Measurements from ENCODE around the gene BAIAP2. TPM values are rescaled to one million over a fixed set of nuclear protein-coding genes. Genes with fewer than 3 reads are reported as not detected.

Gene BAIAP2
- total RNA-seq, 1 donor from 2014 or later = 51.4 TPM

- TF ChIP-seq, protein P1, sequence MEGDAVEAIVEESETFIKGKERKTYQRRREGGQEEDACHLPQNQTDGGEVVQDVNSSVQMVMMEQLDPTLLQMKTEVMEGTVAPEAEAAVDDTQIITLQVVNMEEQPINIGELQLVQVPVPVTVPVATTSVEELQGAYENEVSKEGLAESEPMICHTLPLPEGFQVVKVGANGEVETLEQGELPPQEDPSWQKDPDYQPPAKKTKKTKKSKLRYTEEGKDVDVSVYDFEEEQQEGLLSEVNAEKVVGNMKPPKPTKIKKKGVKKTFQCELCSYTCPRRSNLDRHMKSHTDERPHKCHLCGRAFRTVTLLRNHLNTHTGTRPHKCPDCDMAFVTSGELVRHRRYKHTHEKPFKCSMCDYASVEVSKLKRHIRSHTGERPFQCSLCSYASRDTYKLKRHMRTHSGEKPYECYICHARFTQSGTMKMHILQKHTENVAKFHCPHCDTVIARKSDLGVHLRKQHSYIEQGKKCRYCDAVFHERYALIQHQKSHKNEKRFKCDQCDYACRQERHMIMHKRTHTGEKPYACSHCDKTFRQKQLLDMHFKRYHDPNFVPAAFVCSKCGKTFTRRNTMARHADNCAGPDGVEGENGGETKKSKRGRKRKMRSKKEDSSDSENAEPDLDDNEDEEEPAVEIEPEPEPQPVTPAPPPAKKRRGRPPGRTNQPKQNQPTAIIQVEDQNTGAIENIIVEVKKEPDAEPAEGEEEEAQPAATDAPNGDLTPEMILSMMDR (IDR thresholded peaks at IDR 0.05; ENCODE audit: insufficient read depth, low read depth, low read length) = no peak
- no peak for TF ChIP-seq EZH2 (IDR thresholded peaks at IDR 0.05; ENCODE audit: insufficient read depth, low read length)
- DNase-seq (ENCODE audit: low read depth) (peak; percentile 62), FAIRE-seq (no peak)
- peaks cover 2% of the 10 kb centered on the region for H3K36me3 ChIP-seq (ENCODE audit: insufficient read depth, low read length)
- peak overlapping the region; percentile 10 for H3K4me3 ChIP-seq (ENCODE audit: insufficient read depth, low read depth, low read length)
- Mint-ChIP-seq H3K27me3 (ENCODE audit: low read depth, unreplicated experiment) (no peaks in the 10 kb centered on the region), H3K4me3 (ENCODE audit: unreplicated experiment) (peak overlapping the region; percentile 20), H3K4me1 (ENCODE audit: low read depth, unreplicated experiment) (peaks cover 26% of the 10 kb centered on the region), H3K27ac (ENCODE audit: unreplicated experiment) (peak overlapping the region; percentile 78), H3K36me3 (ENCODE audit: low read depth, unreplicated experiment) (peaks cover 8% of the 10 kb centered on the region), H3K9me3 (ENCODE audit: unreplicated experiment) (no peaks in the 10 kb centered on the region)
- peak overlapping the region; percentile 75 for H3K4me2 ChIP-seq (ENCODE audit: low read length)
- peak overlapping the region; percentile 38 for H3K27ac ChIP-seq (ENCODE audit: low read depth, low read length)
- no peaks in the 10 kb centered on the region for H3K9me3 ChIP-seq (ENCODE audit: insufficient read depth, low read depth, low read length)
- H4K20me1 ChIP-seq (ENCODE audit: insufficient read depth, low read length) = peaks cover 59% of the 10 kb centered on the region
- H3K27me3 ChIP-seq (ENCODE audit: insufficient read depth, low read length) = no peaks in the 10 kb centered on the region
- H2AFZ ChIP-seq (ENCODE audit: low read depth, low read length) = no peak overlapping the region
- H3K4me1 ChIP-seq (ENCODE audit: insufficient read depth, low read length) = peaks cover 49% of the 10 kb centered on the region
- H3K79me2 ChIP-seq (ENCODE audit: insufficient read depth, low read length) = peaks cover 69% of the 10 kb centered on the region
- peak overlapping the region; percentile 70 for H3K9ac ChIP-seq (ENCODE audit: low read length)
These were observed 18.4 kb downstream of the BAIAP2 start for GRCh38 chr17:81053041-81053970.

DNA sequence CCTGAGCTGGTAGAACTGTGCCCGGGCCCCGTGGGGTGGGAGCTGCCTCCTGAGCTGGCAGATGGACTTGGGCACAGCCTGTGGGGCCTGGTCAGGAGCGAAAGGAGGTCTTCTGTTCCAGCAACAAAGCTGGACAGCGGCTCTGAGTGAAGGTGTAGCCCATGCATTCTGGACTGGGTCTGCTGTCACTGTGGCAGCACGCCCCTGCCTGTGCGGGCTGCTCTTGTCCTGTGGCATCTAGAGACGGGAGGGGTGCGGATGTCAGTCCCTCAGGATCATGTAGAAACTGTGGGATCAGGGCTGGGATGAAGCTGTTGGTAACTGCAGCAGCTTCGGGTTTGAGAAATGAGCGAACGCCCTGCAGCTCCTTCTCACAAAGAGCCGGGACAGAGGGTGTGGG is 19.4 kb downstream of the BAIAP2 start:
- Mint-ChIP-seq H3K36me3 (ENCODE audit: low read depth, unreplicated experiment) (peaks cover 8% of the 10 kb centered on the region), H3K4me1 (ENCODE audit: low read depth, unreplicated experiment) (peaks cover 25% of the 10 kb centered on the region), H3K9me3 (ENCODE audit: unreplicated experiment) (no peaks in the 10 kb centered on the region), H3K27me3 (ENCODE audit: low read depth, unreplicated experiment) (no peaks in the 10 kb centered on the region), H3K27ac (ENCODE audit: unreplicated experiment) (no peak overlapping the region), H3K4me3 (ENCODE audit: unreplicated experiment) (no peak overlapping the region)
- Histone ChIP-seq H3K4me2 (ENCODE audit: low read length) (no peak overlapping the region), H3K9ac (ENCODE audit: low read length) (no peak overlapping the region), H3K4me3 (ENCODE audit: insufficient read depth, low read depth, low read length) (no peak overlapping the region), H3K36me3 (ENCODE audit: insufficient read depth, low read length) (peaks cover 2% of the 10 kb centered on the region), H4K20me1 (ENCODE audit: insufficient read depth, low read length) (peaks cover 50% of the 10 kb centered on the region), H3K4me1 (ENCODE audit: insufficient read depth, low read length) (peaks cover 41% of the 10 kb centered on the region), H3K79me2 (ENCODE audit: insufficient read depth, low read length) (peaks cover 59% of the 10 kb centered on the region), H2AFZ (ENCODE audit: low read depth, low read length) (no peak overlapping the region), H3K9me3 (ENCODE audit: insufficient read depth, low read depth, low read length) (no peaks in the 10 kb centered on the region), H3K27ac (ENCODE audit: low read depth, low read length) (no peak overlapping the region), H3K27me3 (ENCODE audit: insufficient read depth, low read length) (no peaks in the 10 kb centered on the region)
- DNase-seq (ENCODE audit: low read depth) (no peak), FAIRE-seq (no peak)
- TF ChIP-seq, protein P1 (IDR thresholded peaks at IDR 0.05; ENCODE audit: insufficient read depth, low read depth, low read length) = no peak
- TF ChIP-seq EZH2 (IDR thresholded peaks at IDR 0.05; ENCODE audit: insufficient read depth, low read length) = no peak
